DMS153 treated with DMSO at 0.1 percent for 48 hours (cell line): Measurements from ENCODE around the gene SUPT3H.
A peak's percentile ranks its signal among the peaks of the same experiment; 100 is the strongest.

ENCODE experiments used
- DNase-seq: peaks from one replicate; lab custom pipeline; 2025; ENCODE audit not compliant: unreplicated experiment; lab: John Stamatoyannopoulos, UW

The SUPT3H gene

DNA sequence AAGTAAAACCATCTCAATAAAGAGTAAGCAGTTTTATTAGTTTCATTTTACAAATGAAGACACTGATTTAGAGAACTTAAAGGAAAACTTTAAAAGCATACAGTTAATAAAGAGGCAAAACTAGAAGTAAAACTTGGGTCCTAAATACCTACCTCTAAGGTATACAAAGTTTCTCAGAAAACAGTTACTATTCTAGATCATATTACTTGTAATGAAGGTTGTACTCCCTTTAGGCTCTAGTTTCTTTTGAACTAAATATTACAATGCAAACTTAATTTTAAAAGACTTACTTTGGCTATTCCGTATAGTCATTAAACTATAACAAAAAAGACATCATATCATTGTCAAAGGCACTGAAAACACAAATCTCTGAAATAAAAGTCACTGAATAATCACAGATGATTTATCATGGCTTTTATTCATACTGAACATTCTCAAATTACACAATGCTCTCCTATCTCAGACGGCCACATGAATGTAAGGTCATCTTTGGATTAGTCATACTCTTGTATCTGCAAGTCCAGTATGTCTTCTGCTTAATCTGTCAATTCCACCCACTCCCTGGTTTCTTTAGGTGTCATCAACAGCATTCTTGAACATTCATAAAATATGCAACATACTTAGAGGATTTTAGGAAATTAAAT, 411.2 kb downstream of the SUPT3H start:
- no peak for DNase-seq

DNA sequence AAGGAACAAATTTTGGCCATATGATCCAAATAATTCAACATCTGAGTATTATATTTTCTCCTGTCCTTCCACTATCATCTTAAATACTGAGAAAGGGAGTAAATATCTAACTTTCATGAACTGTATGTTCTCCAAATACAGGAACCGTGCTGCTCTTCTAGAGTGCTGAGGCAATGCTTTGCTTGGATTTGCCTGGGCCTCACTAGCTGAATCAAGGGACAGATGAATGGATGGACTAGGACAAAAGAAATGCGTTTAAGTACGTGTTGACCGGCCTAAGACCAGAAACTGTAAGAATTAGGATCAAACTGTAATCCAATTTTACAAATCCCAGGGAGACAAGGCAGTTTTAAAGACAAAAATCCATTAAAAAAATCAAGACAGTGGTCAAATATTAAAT, 412.0 kb downstream of the SUPT3H start:
- DNase-seq: no peak

GRCh38 chr6:44960898-44961297, 416.8 kb downstream of the SUPT3H start:
- DNase-seq: no peak

DNA sequence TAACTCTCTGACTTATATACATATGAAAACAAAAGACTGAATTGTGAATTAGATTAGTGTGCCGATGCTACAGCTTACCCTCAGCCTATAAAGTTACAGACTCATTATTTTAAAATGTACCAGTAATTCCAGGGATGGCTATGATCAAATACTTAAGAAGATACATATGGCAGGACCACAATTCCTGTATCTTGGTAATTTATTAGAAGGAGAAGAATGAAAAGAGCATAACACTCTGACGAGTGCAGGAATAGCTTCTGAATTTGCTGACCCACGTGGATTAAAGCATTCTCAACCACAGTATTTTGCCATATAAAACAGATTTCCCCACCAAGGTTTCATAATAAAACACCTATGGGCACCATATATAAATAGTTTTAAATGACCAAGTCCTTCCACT, 418.1 kb downstream of the SUPT3H start:
- DNase-seq: no peak

- no peak for DNase-seq
These were observed 420.6 kb downstream of the SUPT3H start for GRCh38 chr6:44957156-44957555.

GRCh38 chr6:44956396-44956795, 421.3 kb downstream of the SUPT3H start:
- DNase-seq: no peak

- no peak for DNase-seq
These were observed 422.6 kb downstream of the SUPT3H start for GRCh38 chr6:44955145-44955544.

DNA sequence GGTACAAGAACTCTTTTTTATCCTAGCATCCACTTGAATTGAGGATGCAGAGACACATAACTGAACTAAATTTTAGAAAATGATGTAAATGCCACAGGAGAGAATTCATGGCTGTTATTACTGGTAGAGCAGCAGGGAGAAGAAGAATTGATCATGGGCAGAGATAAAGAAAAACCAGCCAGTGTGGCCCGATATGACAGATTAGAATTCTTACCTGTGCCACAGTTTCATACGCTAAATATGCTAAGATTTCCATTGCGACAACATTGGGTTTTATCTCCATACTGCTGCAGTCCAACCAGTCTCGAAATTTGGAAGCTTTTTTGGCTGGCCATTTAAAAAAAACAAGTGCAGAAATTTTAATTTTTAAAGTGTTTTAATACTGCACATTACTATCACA, 423.5 kb downstream of the SUPT3H start:
- no peak for DNase-seq

DNA sequence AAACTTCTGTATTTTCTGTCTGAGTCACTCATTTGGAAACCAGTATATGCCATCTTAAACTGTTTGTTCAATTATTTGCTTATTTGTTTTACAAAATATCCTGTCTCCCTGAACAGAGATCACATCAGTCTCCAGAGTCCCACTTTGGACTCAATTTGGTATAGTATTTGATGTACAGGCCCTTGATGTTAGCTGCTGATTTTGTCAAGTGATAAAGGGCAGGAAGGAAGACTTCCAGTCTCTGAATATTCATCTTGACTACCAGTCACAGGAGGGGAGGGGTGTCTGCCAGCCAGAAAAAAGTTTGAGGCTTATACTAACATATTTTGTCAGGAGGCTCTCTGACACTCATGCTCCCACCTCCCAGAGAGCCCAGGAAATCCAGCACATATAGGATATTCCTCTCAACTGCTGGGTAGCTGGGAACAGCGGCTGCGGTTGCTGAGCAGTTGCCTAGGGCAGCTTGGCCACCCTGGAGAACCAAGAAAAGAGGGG, 426.4 kb downstream of the SUPT3H start:
- DNase-seq: no peak

- DNase-seq: no peak
These were observed 428.0 kb downstream of the SUPT3H start for GRCh38 chr6:44949596-44950201.

DNA sequence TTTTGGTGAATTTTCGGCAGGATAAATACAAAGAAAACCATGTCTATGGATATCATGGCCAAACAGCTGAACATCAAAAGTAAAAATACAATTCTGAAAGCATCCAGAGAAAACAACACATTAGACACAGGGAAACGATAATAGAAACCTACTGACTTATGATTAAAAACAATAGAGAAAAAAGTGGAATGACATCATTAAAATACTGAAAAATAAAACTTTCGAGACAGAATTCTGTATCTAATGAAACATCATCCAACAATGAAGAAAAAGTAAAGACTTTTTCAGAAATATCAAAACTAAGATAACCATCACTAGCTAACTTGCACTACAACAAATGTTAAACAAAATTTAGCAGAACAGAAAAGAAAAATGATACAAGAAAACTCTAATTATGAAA, 434.2 kb downstream of the SUPT3H start:
- DNase-seq: no peak

DNA sequence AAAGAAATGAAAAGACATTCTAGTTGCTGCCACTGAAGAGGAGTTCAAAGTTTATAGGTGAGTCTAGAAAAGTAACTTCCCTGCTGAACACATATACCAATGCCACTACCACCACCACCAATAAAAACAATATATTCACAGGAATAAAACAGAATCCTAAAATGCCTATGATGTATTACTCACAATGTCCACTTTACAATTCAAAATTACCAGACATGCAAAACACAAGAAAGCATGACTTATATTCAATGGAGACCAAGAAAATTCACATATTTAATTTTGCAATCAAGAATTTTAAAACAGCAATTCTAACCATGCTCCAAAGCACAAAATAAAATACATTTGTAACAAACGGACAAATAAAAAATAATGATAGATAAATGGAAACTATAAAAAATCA, 434.9 kb downstream of the SUPT3H start:
- DNase-seq: no peak

DNA sequence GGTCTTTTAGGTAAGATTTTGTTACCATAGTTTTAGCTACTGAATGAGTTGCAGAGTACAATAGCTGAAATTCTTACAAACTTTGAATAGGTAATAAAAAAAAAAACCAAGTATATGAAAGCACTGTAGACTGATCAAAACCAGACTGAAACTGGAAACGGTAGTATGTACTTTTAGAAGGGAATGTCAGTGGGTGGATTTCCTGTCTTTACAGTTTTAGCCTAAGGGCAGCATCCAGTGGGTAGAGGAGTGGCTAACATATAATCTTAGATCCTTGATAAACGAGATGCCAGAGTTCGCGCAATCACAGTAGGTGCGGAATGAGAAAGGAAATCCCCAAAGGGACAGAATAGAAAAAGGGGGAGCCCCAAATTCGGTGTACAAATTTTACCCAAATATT, 435.5 kb downstream of the SUPT3H start:
- no peak for DNase-seq

GRCh38 chr6:44940367-44940766, 437.4 kb downstream of the SUPT3H start:
- no peak for DNase-seq

DNA sequence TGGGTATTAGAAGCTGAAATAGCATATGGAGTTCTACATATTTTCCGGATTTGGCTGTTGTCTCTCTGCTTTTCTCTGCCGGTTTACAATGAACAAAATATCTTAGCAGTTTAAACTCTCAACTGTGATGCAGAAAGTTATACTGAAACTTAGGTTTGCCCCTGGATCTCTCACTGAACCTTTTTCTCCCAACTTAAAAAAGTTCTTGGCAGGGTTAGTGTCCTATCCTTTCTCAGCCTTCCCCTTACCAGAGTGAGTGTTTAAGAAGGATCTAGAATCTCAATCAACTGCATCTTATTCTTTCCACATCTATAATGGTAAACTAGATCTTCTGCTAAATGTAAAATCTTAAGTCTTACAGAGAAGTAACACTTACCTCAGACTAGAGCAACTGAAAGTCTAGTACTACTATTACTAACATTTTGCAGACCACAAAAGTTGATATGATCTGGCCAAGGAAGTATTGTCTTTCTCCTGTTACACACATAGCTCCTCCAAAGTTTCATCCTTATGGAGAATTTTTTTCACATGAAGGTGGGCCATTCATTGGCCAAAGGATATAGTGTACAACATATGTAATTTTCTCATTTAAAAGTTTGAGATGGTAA, 441.9 kb downstream of the SUPT3H start:
- no peak for DNase-seq

GRCh38 chr6:44933108-44933507, 444.6 kb downstream of the SUPT3H start:
- DNase-seq: no peak

DNA sequence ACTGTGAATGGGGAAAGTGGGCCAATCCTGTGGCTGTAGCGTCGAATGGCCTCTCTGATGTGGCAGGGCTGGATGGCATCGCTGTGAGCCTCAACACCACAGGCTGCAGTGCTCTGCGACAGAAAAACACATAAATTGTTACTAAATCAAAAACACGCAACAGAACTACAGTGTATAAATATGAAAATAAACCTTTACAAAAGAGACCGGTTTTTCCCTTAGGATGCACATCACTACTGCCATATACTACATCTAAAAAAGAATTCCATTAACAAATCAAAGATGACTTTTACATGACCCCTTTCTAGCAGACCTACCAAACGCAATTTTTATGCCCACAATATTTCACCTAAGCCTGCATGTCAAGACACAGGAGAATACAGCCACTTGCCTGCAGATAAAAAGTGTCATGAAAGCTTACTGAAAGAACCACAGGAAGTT, 445.1 kb downstream of the SUPT3H start:
- DNase-seq: no peak

- DNase-seq: no peak
These were observed 446.3 kb downstream of the SUPT3H start for GRCh38 chr6:44931385-44931784.

DNA sequence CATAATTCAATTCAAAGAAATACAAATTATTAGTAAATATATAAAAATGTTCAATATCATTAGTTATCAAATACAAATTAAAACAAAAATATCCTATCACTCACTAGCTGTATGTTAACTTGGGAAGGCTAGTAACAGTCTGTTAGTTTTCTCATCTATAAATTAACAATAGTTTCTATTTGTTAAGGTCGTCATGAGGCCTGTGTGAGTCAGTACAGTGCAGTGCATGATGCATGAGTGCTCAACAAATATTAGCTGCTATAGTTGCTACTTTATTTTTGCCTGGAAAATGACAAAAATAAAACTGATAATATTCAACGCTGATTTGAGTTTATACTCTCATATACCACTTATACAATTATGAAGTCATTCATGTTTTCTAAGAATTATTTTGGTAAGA, 451.2 kb downstream of the SUPT3H start:
- DNase-seq: peak; percentile 10

GRCh38 chr6:44925100-44925739, 452.5 kb downstream of the SUPT3H start:
- DNase-seq: peak; percentile 73

DNA sequence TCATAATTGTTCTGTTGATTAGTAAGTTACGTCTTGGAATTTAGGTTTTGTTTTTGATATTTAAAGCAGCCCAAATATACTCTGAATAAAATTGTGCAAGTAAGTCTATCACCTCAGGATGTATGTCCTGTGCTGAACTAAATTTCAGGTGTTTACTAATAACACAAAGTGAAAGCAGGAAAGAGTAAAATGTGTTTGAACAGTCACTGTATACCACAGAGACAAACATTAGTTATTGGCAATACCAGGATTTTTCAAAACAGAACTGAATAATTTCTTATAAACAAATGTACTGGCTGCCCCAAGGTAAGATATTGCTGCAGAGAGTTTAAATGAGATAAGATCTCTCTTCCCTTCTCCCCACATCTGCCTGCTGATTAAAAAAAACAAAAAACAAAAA, 454.3 kb downstream of the SUPT3H start:
- DNase-seq: no peak

- DNase-seq: no peak
These were observed 455.9 kb downstream of the SUPT3H start for GRCh38 chr6:44921798-44922197.
